NOMO-1 (cell line): ENCODE results near the gene GCA.
A peak's percentile ranks its signal among the peaks of the same experiment; 100 is the strongest.

ENCODE experiments used
- DNase-seq, 2 experiments: peaks; one replicate each; lab custom pipeline; 2025; ENCODE audit not compliant: unreplicated experiment in 2 of 2; lab: John Stamatoyannopoulos, UW

Gene GCA

GRCh38 chr2:162343824-162344616, at the start of gene GCA:
GCA (plus strand) TSS chr2:162344132; CDS start chr2:162344249, 117 bp downstream.
- peak; percentile 95 to 97 for DNase-seq

DNA sequence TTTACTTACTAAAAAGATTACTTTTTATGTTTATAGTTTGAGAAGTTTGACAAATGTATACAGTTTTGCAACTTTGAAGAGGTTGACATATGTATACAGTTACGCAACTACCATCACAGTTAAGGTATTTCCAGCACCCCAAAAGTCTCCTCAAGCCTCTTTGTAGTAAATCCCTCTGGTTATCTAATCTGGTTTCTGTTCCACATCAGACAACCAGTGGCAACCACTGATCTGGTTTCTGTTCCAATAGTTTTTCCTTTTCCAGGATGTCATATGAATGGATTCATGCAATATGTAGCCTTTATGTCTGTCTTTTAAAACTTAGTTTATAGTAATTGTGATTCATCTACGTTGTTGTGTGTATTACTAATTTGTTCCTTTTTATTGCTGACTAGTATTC, 48.9 kb upstream of the GCA start:
- no peak for DNase-seq

DNA sequence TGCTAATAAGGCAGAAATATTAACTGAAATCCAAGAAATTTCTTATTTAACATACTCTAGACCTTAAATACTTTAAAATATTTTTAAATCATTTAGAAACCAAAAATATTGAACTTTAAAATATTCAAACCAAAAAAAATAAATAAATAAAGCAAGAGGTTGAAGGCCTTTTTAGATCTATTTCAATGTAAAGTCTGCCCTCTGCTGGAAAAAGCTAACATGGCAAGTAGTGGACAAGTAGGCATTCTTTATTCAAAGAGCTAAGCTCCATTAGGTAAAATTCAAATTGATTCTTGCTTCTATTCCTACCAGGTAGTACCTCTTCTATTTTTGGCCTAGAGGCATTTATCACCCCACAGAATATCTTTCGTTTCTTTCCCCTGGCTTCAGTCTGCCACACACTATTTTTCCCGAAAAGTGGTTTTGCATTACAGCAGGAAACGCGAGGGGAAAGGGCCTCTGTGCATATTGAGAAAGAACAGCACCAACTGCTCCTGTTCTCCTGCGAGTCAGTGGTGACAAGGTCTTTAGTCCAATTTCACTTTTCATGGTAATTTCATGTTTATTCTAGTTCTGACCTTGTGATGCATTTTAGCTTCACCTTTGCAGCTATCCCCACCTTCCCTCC, 45.9 kb upstream of the GCA start:
- DNase-seq: peak; percentile 29 to 61

DNA sequence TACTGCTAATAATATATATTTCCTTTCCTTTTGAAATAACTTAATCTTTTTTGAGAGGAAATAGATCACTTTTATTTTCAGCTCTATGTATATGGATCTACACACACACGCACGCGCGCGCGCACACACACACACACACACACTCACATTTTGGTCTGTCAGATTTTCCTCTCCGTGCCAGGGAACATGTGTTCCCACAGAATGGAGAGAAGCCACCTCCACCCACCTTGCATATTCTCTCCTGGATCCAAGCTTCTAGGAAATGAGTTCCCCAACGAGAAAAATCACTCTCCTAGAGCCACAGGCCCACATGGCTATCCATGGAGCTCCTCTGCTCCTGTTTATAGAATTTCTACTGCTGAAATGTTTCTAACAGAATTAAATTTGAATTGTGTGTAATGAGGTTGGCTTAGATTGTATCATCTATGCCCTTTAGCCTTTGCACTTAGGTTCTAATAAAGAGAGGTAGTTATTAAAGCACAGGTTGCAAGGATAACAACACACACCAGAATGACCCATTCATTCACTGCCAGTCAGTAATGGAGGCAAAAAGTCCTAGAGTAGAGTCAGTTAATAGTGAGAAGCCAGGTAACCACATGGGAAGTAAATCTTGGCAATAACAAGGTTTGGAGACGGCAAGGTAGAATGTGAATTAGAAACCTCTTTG, 45.1 kb upstream of the GCA start:
- DNase-seq: no peak

GRCh38 chr2:162300266-162300665, 43.7 kb upstream of the GCA start:
- no peak for DNase-seq

- DNase-seq: peak; percentile 39 to 67
These were observed 42.7 kb upstream of the GCA start for GRCh38 chr2:162301151-162301804.

DNA sequence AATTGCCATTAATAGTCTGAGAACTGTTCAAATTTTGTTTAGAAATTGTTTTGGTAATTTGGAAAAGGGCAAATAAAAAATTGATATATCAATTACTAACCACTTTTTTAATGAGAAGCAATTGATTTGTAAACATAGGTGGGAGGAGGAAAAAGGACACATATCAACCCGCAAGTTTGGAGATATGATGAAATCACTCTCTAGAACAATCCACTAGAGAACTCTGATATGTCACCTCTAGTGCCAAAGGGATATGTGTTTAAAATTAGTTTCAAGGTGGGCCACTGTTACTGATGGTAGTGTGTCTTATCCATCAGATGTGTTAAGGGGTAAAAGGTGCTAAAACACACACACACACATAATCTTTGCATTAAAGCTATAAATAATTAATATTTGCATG, 42.1 kb upstream of the GCA start:
- DNase-seq: no peak

DNA sequence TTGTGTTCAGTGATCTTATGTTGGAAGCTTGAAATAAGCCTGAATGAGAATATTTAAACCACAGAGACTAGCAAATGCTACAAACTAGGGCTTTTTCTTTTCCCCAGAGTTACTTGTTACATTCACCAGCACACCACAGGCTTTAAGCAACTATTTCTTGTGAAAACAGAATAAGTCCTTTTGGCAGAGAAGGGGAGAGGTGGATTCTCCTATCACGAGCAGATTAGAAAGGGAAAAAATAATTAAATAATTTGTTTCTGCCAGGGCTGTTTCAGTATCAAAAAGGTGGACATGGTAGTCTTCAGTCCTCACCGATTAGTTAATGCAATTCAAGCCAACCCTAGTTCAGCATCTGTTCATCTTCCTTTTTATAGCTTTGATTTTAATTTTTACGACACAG, 38.0 kb upstream of the GCA start:
- DNase-seq: no peak

- DNase-seq: no peak
These were observed 35.0 kb upstream of the GCA start for GRCh38 chr2:162308747-162309503.

- no peak for DNase-seq
These were observed 31.1 kb upstream of the GCA start for GRCh38 chr2:162312853-162313252.

DNA sequence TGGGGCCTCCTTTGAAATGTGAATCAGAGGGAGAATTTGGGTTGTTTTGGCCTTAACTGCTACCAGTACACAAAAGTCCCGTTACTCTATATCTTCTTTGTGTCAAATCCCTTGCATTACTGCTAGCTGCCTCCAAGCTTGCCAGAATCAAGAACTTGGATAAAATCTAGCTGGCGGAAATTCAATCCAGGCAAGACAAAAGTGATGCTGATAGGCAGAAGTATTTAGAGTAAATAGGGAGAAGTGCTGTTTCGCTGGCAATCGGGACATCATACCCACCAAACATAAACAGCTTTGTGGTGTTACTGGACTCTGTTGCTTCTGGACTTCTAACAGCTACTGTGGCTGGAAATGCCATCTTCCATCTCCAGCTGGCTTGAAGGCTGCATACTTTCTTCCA, 28.0 kb upstream of the GCA start:
- no peak for DNase-seq

- DNase-seq: no peak
These were observed 27.3 kb upstream of the GCA start for GRCh38 chr2:162316590-162316989.

GRCh38 chr2:162317058-162317742, 26.7 kb upstream of the GCA start:
- no peak for DNase-seq

DNA sequence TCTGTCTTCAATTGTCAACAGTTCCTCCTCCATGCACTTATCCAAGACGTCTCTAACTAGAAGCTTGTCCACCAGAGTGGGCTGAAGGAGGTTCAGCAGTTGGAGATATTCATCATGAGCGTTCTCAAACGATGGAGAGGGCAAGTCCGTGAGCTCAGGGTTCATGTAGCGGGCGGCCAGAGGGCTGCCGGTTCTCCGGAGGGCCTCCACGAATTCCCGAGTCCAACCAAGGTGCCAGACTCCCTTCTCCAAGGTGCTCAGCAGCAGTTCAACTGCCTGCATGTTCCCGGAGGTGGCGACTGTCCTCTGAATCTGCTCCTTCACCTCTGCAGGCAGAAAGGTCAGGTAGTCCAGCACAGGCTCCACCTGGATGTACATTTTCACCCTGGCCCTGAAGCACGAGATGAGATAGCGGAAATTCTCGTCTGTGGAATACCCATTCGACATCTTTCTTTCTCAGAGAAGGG, 26.0 kb upstream of the GCA start:
- DNase-seq: peak in 1 of 2 experiments; percentile 33

- DNase-seq: peak; percentile 72 to 85
These were observed 25.4 kb upstream of the GCA start, which contains the start of gene IFIH1 for GRCh38 chr2:162318328-162319180. IFIH1 (minus strand) TSS chr2:162318684; CDS start chr2:162318307, 377 bp downstream.

- DNase-seq: no peak
These were observed 22.9 kb upstream of the GCA start for GRCh38 chr2:162320864-162321517.

GRCh38 chr2:162324953-162325352, 19.0 kb upstream of the GCA start:
- DNase-seq: no peak

GRCh38 chr2:162327134-162327769, 16.7 kb upstream of the GCA start:
- DNase-seq: no peak
